Activated T-cell treated with anti-CD3 and anti-CD28 coated beads for 1 hour (primary cell): ENCODE results near the gene RAP1GAP2.

Experiments used
- DNase-seq: peaks from one replicate; pipeline ENCODE4 v3.0.0-alpha.2; 2020; ENCODE audit warnings: low read depth

The RAP1GAP2 gene

GRCh38 chr17:2786176-2786881 lies 9.9 kb upstream of the RAP1GAP2 start:
- DNase-seq: peak; percentile 86

GRCh38 chr17:2789700-2790099 lies 6.5 kb upstream of the RAP1GAP2 start:
- no peak for DNase-seq

GRCh38 chr17:2792366-2793169 lies 3.7 kb upstream of the RAP1GAP2 start:
- DNase-seq: peak; percentile 31

GRCh38 chr17:2794111-2794803 lies 2.0 kb upstream of the RAP1GAP2 start:
- no peak for DNase-seq

GRCh38 chr17:2795441-2796163 lies 636 bp upstream of the RAP1GAP2 start:
- DNase-seq: no peak

GRCh38 chr17:2797226-2797625 lies 988 bp downstream of the RAP1GAP2 start:
- DNase-seq: no peak

- no peak for DNase-seq
Measured at GRCh38 chr17:2797637-2798036, 1.4 kb downstream of the RAP1GAP2 start.

GRCh38 chr17:2798188-2798587 lies 1.9 kb downstream of the RAP1GAP2 start:
- DNase-seq: no peak

GRCh38 chr17:2798678-2799077 lies 2.4 kb downstream of the RAP1GAP2 start:
- DNase-seq: no peak

GRCh38 chr17:2799653-2800052 lies 3.4 kb downstream of the RAP1GAP2 start:
- DNase-seq: no peak

- no peak for DNase-seq
Measured at GRCh38 chr17:2800367-2800766, 4.1 kb downstream of the RAP1GAP2 start.

GRCh38 chr17:2801841-2802240 lies 5.6 kb downstream of the RAP1GAP2 start:
- DNase-seq: no peak

GRCh38 chr17:2802574-2802973 lies 6.3 kb downstream of the RAP1GAP2 start:
- DNase-seq: no peak

- DNase-seq: no peak
Measured at GRCh38 chr17:2803386-2803785, 7.1 kb downstream of the RAP1GAP2 start.

- no peak for DNase-seq
Measured at GRCh38 chr17:2803971-2804370, 7.7 kb downstream of the RAP1GAP2 start.

GRCh38 chr17:2804912-2805311 lies 8.7 kb downstream of the RAP1GAP2 start:
- DNase-seq: no peak

GRCh38 chr17:2805961-2806360 lies 9.7 kb downstream of the RAP1GAP2 start:
- DNase-seq: no peak

GRCh38 chr17:2808367-2809335 lies 12.4 kb downstream of the RAP1GAP2 start:
- no peak for DNase-seq

GRCh38 chr17:2809337-2809736 lies 13.1 kb downstream of the RAP1GAP2 start:
- DNase-seq: no peak

- no peak for DNase-seq
Measured at GRCh38 chr17:2814049-2814448, 17.8 kb downstream of the RAP1GAP2 start.
